NCI-H82 treated with DMSO at 0.1 percent for 48 hours (cell line): ENCODE data around the gene NAA38.

Source experiments
- DNase-seq: peaks from one replicate; lab custom pipeline; 2025; ENCODE audit not compliant: unreplicated experiment; lab: John Stamatoyannopoulos, UW

NAA38 gene

GRCh38 chr17:7841396-7841914, 15.9 kb downstream of the NAA38 start:
- DNase-seq, result peak; percentile 54

GRCh38 chr17:7840875-7841274, 16.5 kb downstream of the NAA38 start:
- no peak for DNase-seq

DNA sequence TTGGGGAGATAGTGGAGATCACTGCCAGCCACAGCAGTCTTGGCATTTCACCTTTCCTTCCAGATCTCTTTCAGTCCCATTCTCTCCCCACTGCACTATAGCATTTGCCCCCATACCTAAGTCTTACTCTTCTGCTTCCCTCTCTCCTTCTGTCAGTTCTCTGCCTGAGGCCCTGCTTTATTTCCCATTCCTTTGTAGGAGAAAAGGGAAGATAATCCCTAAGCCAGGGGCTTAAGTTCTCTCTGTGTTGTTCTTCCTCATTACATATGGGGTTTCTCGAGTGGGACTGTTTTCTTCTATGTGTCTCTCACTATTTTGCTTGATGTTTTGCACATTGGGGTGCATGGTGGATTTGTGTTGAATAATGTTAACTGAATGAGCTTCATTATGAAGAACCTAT, 16.9 kb downstream of the NAA38 start:
- peak; percentile 68 for DNase-seq

GRCh38 chr17:7839876-7840261, 17.5 kb downstream of the NAA38 start:
- peak; percentile 45 for DNase-seq

- DNase-seq, result no peak
Observed at GRCh38 chr17:7839190-7839875, 18.0 kb downstream of the NAA38 start.

DNA sequence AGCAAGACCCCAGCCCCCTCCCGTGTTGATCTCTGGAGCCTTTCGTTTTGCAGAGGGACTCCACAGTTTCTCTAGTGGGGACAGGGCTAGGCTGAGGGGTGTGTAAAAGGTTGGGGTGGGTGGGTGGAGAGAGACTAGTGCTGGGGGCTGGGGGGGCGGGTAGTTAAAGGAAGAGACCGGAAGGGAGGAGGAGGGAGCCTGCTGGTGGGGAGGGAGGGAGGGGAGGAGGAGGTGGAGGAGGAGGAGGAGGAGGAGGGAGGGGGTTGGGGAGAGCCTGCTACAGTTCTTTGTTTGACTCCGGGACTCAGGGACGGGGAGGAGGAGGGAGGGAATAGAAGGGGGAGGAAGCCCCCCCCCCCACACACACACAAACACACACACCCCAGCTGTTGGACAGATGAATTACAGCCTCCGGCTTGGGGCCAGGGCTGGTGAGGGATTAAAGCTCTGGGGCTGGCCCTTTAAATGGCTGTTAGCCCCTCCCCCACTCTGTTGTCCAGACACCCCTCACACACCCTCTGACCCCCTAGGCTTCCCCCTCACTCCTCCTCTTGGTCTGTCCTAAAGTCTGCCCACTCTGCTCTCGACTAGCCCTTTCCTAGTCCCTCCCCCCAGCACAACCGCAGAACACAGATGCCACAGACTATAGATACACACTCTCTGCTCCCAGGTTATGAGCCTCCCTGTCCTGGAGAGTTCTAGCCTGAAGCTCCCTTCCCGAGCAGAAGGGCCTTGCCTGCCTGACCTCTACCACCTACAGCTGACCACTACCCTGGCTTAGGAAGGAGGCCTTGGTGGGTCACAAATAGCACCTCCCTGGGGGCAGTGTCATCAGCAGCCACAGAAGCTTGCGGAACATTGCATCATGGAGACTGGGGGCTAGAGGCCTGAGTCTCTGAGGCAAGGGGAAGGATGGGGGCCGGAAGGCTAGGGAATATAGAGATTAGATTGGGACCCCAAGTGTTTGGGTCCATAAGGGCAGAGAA, 19.0 kb downstream of the NAA38 start:
- peak; percentile 83 for DNase-seq

GRCh38 chr17:7837408-7838088, 19.8 kb downstream of the NAA38 start:
- DNase-seq, result peak; percentile 59

GRCh38 chr17:7836596-7837407, 20.6 kb downstream of the NAA38 start:
- peak; percentile 100 for DNase-seq

DNA sequence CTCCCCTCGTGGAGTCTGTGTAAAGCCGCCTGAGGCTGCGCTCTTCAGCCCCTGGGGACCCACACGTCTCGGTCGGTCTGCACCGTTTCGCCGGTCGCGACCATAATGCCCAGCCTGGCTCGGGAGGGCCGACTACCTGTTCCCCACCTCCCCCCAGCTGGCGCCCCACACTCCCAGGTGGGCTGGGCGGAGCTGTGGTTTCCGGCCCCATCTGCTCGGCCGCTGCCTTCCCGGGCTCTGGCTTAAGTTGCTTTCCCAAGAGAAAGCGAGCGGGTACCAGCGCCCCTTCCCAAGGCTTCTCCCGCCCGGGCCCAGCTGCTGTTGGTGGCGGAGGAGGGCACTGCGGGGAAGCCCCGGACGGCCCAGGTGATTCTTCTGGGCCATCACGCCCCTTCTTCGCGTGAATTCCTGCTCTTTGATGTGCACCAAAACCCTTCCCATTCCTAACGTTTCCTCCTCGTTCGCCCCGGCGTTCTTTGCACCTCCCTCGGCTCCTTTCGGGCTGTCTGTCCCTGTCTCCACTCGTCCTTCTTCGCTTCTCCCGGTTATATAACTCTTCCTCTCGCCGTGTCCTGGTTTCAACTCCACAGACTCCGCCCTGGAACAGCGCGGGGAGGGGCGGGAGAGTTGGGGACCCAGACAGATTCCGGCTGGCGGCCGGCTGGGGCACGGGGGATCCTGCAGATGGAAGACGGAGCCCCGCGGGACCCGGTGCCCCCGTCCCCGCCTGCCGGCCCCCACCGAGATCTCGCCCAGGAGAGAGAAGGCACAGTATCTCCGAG, 21.4 kb downstream of the NAA38 start:
- DNase-seq, result peak; percentile 51

- peak; percentile 97 for DNase-seq
Observed at GRCh38 chr17:7834957-7835813, 22.2 kb downstream of the NAA38 start.

- DNase-seq, result no peak
Observed at GRCh38 chr17:7834542-7834956, 22.8 kb downstream of the NAA38 start.

GRCh38 chr17:7833795-7834541, 23.4 kb downstream of the NAA38 start, which contains the start of gene KDM6B:
TSS of gene KDM6B (plus strand) at chr17:7834217. CDS start at chr17:7845555, 11,338 bp downstream.
- DNase-seq, result peak; percentile 92

DNA sequence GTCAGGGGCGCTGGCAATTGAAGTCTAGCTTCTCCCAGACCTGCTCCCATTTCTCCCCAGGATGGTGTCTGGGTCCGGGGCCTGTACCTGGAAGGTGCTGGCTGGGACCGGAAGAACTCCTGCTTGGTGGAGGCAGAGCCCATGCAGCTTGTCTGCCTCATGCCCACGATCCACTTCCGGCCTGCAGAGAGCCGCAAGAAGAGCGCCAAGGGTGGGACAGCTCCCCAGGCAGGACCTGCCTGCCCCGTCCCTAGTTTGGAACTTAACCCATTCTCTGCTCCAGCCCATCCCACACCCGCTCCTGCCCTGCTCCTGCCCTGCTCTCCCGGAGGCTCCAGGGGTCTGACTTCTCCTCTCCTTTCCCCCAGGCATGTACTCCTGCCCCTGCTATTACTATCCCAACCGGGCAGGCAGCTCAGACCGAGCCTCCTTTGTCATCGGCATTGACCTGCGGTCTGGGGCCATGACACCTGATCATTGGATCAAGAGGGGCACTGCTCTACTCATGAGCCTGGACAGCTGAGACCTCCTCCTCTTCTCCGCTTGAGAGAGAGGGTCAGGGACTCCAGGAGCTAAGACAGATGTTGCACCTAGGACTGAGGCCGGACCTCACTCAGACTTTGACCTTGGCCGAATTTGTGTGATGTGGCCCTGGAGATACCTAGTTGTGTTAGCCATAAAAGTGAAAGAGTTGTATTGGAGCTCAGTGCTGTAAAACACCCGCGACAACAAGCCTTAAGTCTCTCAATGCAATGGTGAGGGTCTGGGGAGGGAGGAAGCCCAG, 24.2 kb downstream of the NAA38 start:
- DNase-seq, result no peak

- DNase-seq, result no peak
Observed at GRCh38 chr17:7832431-7832830, 24.9 kb downstream of the NAA38 start.

GRCh38 chr17:7831233-7831632, 26.1 kb downstream of the NAA38 start:
- no peak for DNase-seq

DNA sequence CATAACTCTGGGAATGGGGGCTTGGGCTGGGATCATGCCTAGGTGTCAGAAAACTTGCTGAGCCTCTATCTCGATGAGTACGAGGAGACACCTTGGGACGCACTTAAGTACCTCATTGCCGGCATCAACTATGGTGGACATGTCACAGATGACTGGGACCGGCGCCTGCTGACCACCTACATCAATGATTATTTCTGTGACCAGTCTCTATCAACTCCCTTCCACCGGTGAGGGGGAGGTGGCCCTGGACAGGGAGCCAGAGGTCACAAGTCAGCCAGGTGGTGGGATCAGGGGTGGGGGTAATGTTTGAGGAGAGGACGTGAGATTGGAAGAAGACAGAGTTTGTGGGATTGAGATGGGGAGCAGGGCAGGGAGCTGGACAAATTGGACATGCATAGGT, 26.7 kb downstream of the NAA38 start:
- no peak for DNase-seq
